HG03095 (cell line): ENCODE data around the gene CHP2.

Experiments
- ATAC-seq: cut with Tn5 transposase; IDR thresholded peaks from one replicate; pipeline ENCODE4 v1.9.1; 2021; ENCODE audit warnings: moderate library complexity; ENCODE audit not compliant: unreplicated experiment

The CHP2 gene

DNA sequence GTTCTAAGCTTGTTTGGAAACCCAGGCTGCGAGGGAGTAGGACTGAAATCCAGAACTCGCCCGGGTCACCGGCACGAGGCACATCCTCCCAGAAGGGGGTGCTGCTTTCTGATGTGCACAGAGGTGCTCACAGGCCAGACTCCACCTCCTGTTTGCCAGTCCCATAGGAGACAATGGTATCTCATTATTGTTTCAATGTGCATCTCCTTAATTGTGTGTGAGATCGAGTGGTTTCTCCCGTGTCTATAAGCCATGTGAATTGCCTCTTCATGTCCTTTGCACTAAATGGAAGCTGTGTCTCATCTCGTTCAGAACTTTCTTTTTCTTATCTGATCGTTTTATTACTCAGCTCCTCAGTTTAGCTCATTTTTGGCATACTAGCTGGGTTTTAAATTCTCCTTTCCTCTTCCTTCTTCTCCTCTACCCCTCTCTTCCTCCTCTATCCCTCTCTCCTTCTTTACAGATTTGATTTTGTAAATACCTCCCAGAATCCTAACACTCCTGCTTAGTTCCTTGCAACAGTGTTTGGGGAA lies 48.8 kb downstream of the CHP2 start:
- no peak for ATAC-seq

DNA sequence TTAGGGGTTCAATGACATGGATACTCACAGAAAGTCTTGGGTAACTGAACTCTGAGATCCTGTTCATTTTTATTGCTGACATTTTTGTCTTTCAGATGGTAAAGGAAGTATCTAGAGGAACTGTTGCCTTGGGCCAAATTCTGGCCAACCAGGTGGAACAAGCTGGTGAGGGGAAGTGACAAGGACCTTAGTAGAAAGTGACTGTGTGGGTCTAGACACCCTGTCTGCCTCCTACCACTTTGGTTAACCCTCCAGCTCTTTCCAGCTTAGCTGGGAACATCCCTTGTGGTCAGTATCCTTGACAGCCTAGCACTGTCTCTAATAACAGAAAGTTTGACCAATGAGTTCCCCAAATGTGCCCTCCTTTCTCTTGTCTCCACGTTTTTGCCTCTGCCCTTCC lies 52.2 kb downstream of the CHP2 start:
- no peak for ATAC-seq
